MCF 10A (cell line): ENCODE data around the gene RAB35. TPM values are rescaled to one million over a fixed set of nuclear protein-coding genes. Genes with fewer than 3 reads are reported as not detected.

Source experiments
- BruUV-seq: library from RNA; stranded (reverse); fragments of 400-500 nt; replicated peaks from 2 replicates; lab custom pipeline; 2021; lab: Mats Ljungman, UMichigan
- CTCF ChIA-PET: fragments of 300-600 bp; sonication (Branson Sonifier 250); formaldehyde crosslinking; extraction: SDS; loops from one replicate; lab custom pipeline; 2021; ENCODE audit warnings: antibody characterized with exemption, inconsistent platforms; lab: Yijun Ruan, JAX
- POLR2A ChIA-PET: fragments of 300-600, 350-650 bp; sonication (Branson Sonifier 250); formaldehyde crosslinking; extraction: SDS; loops from one replicate; lab custom pipeline; 2020; ENCODE audit warnings: antibody characterized with exemption, inconsistent platforms; lab: Yijun Ruan, JAX
- DNase-seq: peaks from one replicate; pipeline ENCODE4 v3.0.0-alpha.2; 2018; ENCODE audit not compliant: unreplicated experiment
- H3K27ac Mint-ChIP-seq: one replicate; pipeline ENCODE4 v1.8.0; 2022; ENCODE audit warnings: mild to moderate bottlenecking, low read depth, mixed read lengths; ENCODE audit not compliant: unreplicated experiment
- H3K27me3 Mint-ChIP-seq: one replicate; pipeline ENCODE4 v1.8.0; 2022; ENCODE audit warnings: mixed read lengths; ENCODE audit not compliant: insufficient read depth, unreplicated experiment
- H3K36me3 Mint-ChIP-seq: one replicate; pipeline ENCODE4 v1.8.0; 2022; ENCODE audit warnings: mild to moderate bottlenecking, moderate library complexity, mixed read lengths; ENCODE audit not compliant: insufficient read depth, unreplicated experiment
- H3K4me1 Mint-ChIP-seq: one replicate; pipeline ENCODE4 v1.8.0; 2022; ENCODE audit warnings: mixed read lengths; ENCODE audit not compliant: insufficient read depth, unreplicated experiment
- H3K4me3 Mint-ChIP-seq: one replicate; pipeline ENCODE4 v1.8.0; 2022; ENCODE audit warnings: mild to moderate bottlenecking, moderate library complexity, mixed read lengths; ENCODE audit not compliant: unreplicated experiment
- H3K9me3 Mint-ChIP-seq: one replicate; pipeline ENCODE4 v1.8.0; 2022; ENCODE audit warnings: mixed read lengths; ENCODE audit not compliant: unreplicated experiment
- intact Hi-C: fragments of 100-400 bp; cut with micrococcal nuclease; formaldehyde crosslinking; loops from 2 replicates; pipeline ENCODE4 v1.14.1; 2022
- total RNA-seq: library from RNA; stranded (reverse); gene quantifications from 2 replicates; pipeline ENCODE4 v1.2.3, GENCODE V29; 2022
- TF ChIP-seq, protein P1 (sequence below): fragments of 200-600 bp; IDR thresholded peaks from one replicate; pipeline ENCODE4 v1.8.0; 2022; ENCODE audit warnings: antibody characterized with exemption, mild to moderate bottlenecking; ENCODE audit not compliant: unreplicated experiment

Gene RAB35
- total RNA-seq, 1 experiment from 2014 or later, result 57.8 TPM

- no peak overlapping the region for H3K4me3 Mint-ChIP-seq
- peaks cover 43% of the 10 kb centered on the region for H3K36me3 Mint-ChIP-seq
- H3K27ac Mint-ChIP-seq, result no peak overlapping the region
- no peaks in the 10 kb centered on the region for H3K9me3 Mint-ChIP-seq
- TF ChIP-seq, protein P1, sequence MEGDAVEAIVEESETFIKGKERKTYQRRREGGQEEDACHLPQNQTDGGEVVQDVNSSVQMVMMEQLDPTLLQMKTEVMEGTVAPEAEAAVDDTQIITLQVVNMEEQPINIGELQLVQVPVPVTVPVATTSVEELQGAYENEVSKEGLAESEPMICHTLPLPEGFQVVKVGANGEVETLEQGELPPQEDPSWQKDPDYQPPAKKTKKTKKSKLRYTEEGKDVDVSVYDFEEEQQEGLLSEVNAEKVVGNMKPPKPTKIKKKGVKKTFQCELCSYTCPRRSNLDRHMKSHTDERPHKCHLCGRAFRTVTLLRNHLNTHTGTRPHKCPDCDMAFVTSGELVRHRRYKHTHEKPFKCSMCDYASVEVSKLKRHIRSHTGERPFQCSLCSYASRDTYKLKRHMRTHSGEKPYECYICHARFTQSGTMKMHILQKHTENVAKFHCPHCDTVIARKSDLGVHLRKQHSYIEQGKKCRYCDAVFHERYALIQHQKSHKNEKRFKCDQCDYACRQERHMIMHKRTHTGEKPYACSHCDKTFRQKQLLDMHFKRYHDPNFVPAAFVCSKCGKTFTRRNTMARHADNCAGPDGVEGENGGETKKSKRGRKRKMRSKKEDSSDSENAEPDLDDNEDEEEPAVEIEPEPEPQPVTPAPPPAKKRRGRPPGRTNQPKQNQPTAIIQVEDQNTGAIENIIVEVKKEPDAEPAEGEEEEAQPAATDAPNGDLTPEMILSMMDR, result no peak
- H3K4me1 Mint-ChIP-seq, result peaks cover 7% of the 10 kb centered on the region
- H3K27me3 Mint-ChIP-seq, result no peaks in the 10 kb centered on the region
- BruUV-seq, result no TSS peak
- no peak for DNase-seq
- ChIA-PET POLR2A (interaction anchor here (0.9 to 6.1 kb wide), 3 partner anchors 24 to 103 kb away, joined by 3 to 46 read pairs (median 3); partner anchors contain the start of gene RAB35), CTCF (interaction anchor here (0.8 kb wide), 1 partner anchor 135 kb away, joined by 4 read pairs; no protein-coding TSS in a partner anchor)
- intact Hi-C loops, result no loop called here
Observed at GRCh38 chr12:120092551-120093335, 23.8 kb downstream of the RAB35 start.

GRCh38 chr12:120091371-120092090 is 25.0 kb downstream of the RAB35 start:
- Mint-ChIP-seq H3K9me3 (no peaks in the 10 kb centered on the region), H3K27ac (no peak overlapping the region), H3K36me3 (peaks cover 31% of the 10 kb centered on the region), H3K4me1 (peaks cover 19% of the 10 kb centered on the region), H3K4me3 (no peak overlapping the region), H3K27me3 (no peaks in the 10 kb centered on the region)
- ChIA-PET CTCF (interaction anchor here (1.0 to 1.3 kb wide), 3 partner anchors 63 to 311 kb away, joined by 3 read pairs; partner anchors contain the start of gene RPLP0), POLR2A (interaction anchor here (2.8 to 6.1 kb wide), 2 partner anchors 25 to 103 kb away, joined by 15 to 46 read pairs; partner anchors contain the start of genes BICDL1 and RAB35)
- intact Hi-C loops, result no loop called here
- TF ChIP-seq, protein P1, result no peak
- no TSS peak for BruUV-seq
- DNase-seq, result no peak

DNA sequence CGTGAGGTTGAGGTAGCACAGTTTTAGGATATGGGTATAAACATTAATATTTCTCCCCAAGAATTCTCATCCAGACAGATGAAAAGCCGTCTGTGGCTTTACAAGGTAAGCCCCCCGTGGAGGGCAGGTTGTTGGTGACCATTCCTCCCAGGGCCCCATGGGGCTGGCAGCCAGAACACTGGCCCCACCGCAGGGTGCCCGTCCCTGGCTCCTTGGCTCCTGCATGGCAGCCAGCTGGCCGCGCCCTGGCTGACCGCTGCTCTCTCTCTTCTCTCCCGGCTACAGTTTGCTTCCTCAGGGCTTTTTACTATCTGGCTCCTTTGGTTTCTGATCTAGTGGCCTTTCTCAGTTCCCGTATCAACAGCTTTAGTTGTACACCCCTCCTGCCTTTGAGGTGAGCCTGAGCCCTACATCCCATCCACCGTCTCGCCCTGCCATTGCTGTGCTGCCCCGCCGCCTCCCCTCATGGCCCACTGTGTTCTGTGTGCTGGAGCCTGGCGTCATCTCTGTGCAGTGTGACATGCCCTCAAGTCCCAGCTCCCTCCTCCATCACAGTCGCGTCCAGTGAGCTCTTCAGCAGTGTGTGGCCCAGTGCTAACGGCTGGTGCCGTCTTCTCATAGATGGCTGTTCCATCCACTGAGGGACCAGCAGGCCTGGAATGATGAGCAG is 25.8 kb downstream of the RAB35 start:
- no TSS peak for BruUV-seq
- H3K9me3 Mint-ChIP-seq, result no peaks in the 10 kb centered on the region
- no peaks in the 10 kb centered on the region for H3K27me3 Mint-ChIP-seq
- no peak for DNase-seq
- ChIA-PET POLR2A (interaction anchor here (2.8 to 6.1 kb wide), 2 partner anchors 26 to 102 kb away, joined by 15 to 46 read pairs; partner anchors contain the start of genes BICDL1 and RAB35), CTCF (interaction anchor here (0.7 to 1.3 kb wide), 5 partner anchors 62 to 344 kb away, joined by 3 read pairs; partner anchors contain the start of gene RPLP0)
- H3K4me1 Mint-ChIP-seq, result peaks cover 23% of the 10 kb centered on the region
- no peak overlapping the region for H3K4me3 Mint-ChIP-seq
- TF ChIP-seq, protein P1, result no peak
- peaks cover 25% of the 10 kb centered on the region for H3K36me3 Mint-ChIP-seq
- H3K27ac Mint-ChIP-seq, result no peak overlapping the region
- intact Hi-C loops, result no loop called here
